ENCODE results near the gene MTFR1L.

Gene MTFR1L

GRCh38 chr1:25806418-25806817, 13.3 kb upstream of the MTFR1L start:
- in situ Hi-C loops (cut with MboI; ENCODE audit: low sequenced_read_pairs): no loop called here

GRCh38 chr1:25807480-25808390, 12.0 kb upstream of the MTFR1L start:
- in situ Hi-C loops (cut with MboI; ENCODE audit: low sequenced_read_pairs): no loop called here

GRCh38 chr1:25808481-25809244, 11.1 kb upstream of the MTFR1L start:
- in situ Hi-C loops (cut with MboI; ENCODE audit: low sequenced_read_pairs): no loop called here

- in situ Hi-C loops (cut with MboI; ENCODE audit: low sequenced_read_pairs): no loop called here
Measured at GRCh38 chr1:25809283-25809926, 10.3 kb upstream of the MTFR1L start.

GRCh38 chr1:25809929-25810328, 9.8 kb upstream of the MTFR1L start:
- in situ Hi-C loops (cut with MboI; ENCODE audit: low sequenced_read_pairs): no loop called here

DNA sequence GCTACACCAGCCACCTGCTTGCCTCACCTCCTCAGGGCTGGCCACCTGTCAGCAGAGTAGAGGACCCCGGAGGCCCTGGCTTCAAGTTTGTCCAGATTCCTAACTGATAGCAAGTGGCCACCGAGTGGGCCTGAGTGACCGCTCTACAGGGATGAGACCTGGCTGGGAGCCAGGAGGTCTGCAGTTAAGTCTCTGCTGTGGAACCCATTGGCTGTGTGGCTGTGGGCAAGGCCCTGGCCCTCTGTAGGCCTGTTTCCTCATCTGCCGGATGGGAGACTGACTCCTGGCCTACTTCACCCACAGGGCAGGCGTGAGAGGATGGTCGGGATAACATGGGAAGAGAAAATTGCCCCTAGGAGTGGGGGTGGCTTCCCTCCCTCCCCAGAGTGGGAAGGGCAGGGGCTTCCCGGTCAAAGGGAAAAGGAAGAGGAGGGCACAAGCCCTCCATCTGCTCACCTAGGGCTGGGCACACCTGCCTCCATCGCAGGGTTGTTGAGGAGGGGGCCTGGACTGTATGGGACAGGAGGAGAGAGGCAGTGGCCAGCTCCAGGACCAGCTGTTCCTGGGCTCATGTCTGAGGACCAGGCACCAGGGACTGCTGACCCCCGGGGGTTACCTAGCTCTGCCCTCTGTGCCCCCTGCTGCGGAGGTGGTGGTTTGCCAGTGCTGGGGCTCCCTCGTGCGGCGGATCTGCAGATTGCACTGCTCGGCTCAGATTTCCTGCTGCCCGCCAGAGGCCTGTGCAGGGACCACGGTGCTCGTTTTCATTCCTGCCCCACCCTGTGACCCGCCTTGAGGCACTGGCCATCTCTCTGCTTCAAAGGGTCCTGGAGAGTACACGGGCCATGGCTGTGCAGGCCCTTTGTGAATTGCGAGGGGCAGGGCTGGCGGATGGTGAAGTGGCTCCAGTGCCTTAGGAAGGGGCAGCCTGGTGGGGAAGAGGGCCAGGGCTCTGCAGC, 9.1 kb upstream of the MTFR1L start:
- in situ Hi-C loops (cut with MboI; ENCODE audit: low sequenced_read_pairs): no loop called here

DNA sequence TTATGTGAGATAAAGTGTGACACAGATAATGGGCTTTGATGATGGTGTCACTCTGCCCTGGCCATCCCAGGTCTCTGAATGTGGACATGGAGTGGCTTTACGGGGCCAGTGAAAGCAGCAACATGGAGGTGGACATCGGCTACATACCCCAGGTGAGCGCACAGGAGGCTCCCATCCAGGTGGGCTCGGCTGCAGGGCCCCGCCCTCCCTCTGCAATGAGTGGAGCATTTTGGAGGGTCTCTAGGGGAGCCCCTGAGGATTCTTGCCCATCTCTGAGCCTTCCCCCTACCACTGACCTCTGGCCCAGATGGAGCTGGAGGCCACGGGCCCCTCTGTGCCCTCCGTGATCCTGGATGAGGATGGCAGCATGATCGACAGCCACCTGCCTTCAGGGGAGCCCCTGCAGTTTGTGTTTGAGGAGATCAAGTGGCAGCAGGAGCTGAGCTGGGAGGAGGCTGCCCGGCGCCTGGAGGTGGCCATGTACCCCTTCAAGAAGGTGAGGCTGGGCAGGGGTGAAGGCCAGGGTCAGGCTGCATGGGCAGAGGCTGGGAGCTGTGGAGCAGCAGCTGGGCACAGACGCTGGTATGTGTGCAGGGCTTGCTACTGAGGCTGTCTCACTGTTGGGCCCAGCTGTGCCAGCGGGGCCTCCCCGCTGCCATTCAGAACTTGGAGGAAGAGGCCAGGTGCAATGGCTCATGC, 8.2 kb upstream of the MTFR1L start:
- in situ Hi-C loops (cut with MboI; ENCODE audit: low sequenced_read_pairs): no loop called here

DNA sequence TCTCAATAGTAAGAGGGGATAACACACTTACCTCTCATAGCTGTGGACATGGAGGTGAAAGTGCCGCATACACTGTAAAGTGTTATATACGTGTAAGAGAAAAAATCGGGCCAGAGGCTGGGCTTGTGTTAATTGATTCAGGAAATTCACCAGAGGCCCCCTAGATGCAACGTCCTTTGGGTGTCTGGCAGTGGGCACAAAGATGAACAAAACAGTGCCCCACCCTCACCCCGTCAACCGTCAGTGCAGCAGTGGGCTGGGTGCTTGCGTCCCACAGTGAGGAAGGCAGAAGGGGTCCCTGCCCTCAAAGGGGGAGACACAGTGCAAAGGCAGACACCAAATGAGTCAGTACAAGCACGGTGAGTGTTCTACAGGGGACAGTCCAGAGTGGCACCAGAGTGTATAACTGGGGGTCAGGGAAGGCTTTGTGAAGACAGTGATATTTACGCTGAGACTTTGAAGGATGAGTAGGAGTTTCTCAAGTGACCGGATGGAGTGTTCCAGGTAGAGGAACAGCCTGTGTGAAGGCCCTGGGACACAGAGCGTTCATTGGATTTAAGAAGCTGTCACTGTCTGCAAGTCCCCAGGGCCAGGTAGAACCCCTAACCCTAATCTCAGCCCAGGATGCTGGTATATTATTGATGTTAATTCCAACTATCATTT, 6.6 kb upstream of the MTFR1L start:
- in situ Hi-C loops (cut with MboI; ENCODE audit: low sequenced_read_pairs): no loop called here

GRCh38 chr1:25813734-25814471, 5.9 kb upstream of the MTFR1L start:
- in situ Hi-C loops (cut with MboI; ENCODE audit: low sequenced_read_pairs): no loop called here

GRCh38 chr1:25814549-25815087, 5.1 kb upstream of the MTFR1L start:
- in situ Hi-C loops (cut with MboI; ENCODE audit: low sequenced_read_pairs): no loop called here

GRCh38 chr1:25815208-25816111, 4.3 kb upstream of the MTFR1L start:
- in situ Hi-C loops (cut with MboI; ENCODE audit: low sequenced_read_pairs): no loop called here

DNA sequence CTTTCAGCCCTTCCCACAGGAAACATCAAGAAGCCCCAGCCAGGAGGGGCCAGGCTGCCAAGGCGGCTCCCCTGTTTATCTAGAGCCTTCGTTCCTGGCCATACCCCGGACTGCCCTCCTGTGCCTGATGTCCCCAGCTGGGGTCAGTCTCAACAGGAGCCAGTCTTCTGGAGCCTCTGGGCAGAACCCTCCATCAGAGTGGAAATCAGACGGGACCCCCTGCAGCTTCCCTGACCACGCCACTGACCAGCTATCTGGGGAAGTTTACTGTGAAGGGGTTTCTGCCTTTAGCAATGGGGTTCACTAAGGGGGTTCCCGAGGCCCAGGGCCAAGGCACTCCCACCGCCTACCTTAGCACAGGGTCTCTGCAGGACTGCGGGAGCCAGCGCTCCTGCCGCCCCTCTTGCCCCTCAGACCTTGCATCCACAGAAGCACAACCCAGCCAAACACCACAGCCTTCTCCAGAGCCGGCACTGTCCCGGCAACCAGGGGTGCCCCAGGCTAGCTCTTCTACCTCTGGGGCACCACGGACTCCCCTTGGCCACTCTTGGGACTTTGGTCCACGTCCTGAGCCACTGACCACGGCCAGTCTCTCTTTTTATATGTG, 3.5 kb upstream of the MTFR1L start:
- in situ Hi-C loops (cut with MboI; ENCODE audit: low sequenced_read_pairs): no loop called here

GRCh38 chr1:25817840-25818501, 1.8 kb upstream of the MTFR1L start:
- in situ Hi-C loops (cut with MboI; ENCODE audit: low sequenced_read_pairs): no loop called here

DNA sequence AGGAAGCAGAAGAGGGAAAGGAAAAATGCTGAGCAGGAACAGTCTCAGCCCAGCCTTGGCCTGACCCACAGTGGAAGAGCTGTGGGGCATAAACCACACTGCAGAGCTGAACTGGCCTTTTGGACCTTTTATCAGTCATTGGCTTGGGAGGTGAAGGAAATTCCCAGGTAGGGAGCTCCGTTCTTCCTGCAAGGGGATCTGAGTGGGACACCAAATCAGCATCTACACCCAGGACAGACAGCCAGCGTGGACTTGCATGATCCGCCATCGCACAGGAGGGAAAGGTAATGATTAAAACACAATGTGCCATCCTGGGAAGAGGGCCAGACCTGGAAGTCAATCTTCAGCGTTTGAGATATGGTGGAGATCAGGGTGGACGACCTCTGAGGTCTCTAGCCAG, 1.2 kb upstream of the MTFR1L start:
- in situ Hi-C loops (cut with MboI; ENCODE audit: low sequenced_read_pairs): no loop called here

DNA sequence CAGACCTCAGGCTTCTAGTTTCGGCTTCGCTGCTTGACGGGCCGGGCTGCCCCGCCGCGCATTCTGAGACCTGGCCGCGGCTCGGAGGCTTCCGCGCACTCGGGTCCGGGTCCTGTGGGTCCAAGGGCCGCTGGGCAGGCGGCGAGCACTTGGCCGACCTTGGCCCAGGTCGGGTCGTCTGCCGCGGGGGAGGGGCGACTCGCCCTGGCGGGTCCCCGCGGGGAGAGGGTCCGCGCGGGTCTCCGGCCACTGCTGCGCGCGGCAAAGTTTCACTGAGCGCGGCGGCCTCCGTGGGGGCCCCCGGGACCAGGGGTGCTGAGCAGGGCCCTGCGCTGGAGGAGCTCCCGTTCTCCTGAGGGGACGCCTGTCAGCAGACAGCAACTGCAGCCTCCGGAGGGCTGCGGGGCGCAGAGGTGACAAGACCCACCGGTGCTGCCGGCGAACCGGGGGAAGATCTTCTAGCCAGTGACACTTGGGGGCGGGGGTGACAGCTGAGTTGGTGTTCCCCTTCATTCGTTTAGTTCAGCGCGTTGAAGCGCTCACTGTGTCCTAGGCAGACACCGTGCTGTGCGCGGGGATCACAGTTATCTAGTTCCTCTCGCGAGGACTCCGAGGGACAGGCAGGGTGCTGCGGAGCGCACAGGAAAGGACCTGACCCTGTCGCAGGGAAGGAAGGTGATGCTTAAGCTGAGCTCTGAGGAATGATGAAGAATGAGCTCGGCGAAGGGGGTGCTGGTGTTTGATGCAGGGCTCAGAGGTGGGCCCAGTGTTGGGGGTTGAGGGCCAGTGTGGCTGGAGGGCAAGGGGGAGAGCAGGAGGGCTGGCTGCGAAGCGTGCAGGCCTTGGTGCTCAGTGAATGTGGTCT, 725 bp downstream of the MTFR1L start:
- in situ Hi-C loops (cut with MboI; ENCODE audit: low sequenced_read_pairs): no loop called here

DNA sequence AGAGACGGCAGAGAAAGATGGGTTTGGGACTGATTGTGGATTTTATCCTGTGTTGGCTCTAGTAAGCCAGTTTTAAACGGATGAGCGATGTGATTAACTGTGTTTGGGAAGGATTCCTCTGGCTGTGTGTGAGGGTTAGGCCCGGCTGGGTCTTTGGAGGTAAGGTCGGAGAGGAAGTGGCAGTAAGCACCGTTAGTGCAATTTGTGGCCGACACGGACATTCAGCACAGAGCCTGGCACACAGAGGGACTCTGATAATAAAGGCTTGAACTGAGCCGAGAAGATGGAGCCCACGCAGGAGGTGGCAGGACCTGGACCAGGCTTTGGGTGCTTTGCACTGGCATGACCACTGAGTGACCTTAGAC, 1.3 kb downstream of the MTFR1L start:
- in situ Hi-C loops (cut with MboI; ENCODE audit: low sequenced_read_pairs): no loop called here

Data from HL-60/S4 treated with phorbol 12-myristate 13-acetate at 8.2 ng/mL for 4 days and 3 days (cell line).